ENCODE results near the gene TENM4. TPM values are rescaled to one million over a fixed set of nuclear protein-coding genes. Genes with fewer than 3 reads are reported as not detected.

TENM4 gene
- total and polyA plus RNA-seq, 10 of the 15 experiments (the other 5 are each of a cell fraction or from before 2014, with no cell fraction given), result 0.03 to 0.12 (median 0.06) TPM; not detected in 7

GRCh38 chr11:79084382-79084781 lies 356.4 kb downstream of the TENM4 start:
- Histone ChIP-seq H3K79me2 (ENCODE audit: control insufficient read depth, insufficient read depth, low read length) (no peaks in the 10 kb centered on the region), H3K4me1 (ENCODE audit: control insufficient read depth, insufficient read depth, low read length) (no peaks in the 10 kb centered on the region), H3K4me3 (no peak overlapping the region), H3K4me2 (ENCODE audit: control insufficient read depth, insufficient read depth) (no peak overlapping the region), H3K9me3 (replicated peaks; ENCODE audit: control insufficient read depth, insufficient read depth, low read length) (no peaks in the 10 kb centered on the region), H3K27me3 (replicated peaks in 1 of 2; ENCODE audit: control insufficient read depth in 2 of 2, insufficient read depth in 2 of 2, low read length in 1 of 2) (no peaks in the 10 kb centered on the region; a peak in 1 of 4 replicates), H4K20me1 (ENCODE audit: control insufficient read depth, insufficient read depth) (no peaks in the 10 kb centered on the region), H3K36me3 (ENCODE audit: control insufficient read depth in 2 of 2, insufficient read depth in 2 of 2, low read length in 1 of 2) (no peaks in the 10 kb centered on the region), H3K9ac (ENCODE audit: control insufficient read depth, insufficient read depth, low read length) (no peak overlapping the region), H3K27ac (ENCODE audit: control insufficient read depth, insufficient read depth) (no peak overlapping the region), H2AFZ (ENCODE audit: control insufficient read depth, low read depth, low read length) (no peak overlapping the region)
- in situ Hi-C loops (cut with MboI), result no loop called here
- no TSS peak for BruUV-seq (replicated peaks)
- ChIA-PET SMC1A (ENCODE audit: uncharacterized antibody, unreplicated experiment) (no interaction called here), RAD21 (ENCODE audit: unreplicated experiment) (no interaction called here), POLR2A (no interaction called here), CTCF (interaction anchor here (1.4 to 3.8 kb wide), 3 partner anchors 8 to 439 kb away, joined by 3 to 18 read pairs (median 4); no protein-coding TSS in a partner anchor)
- no peak for FAIRE-seq
- intact Hi-C loops (cut with micrococcal nuclease; ENCODE audit: unreplicated experiment), result no loop called here
- TF ChIP-seq WRNIP1 (IDR thresholded peaks at IDR 0.05; ENCODE audit: borderline replicate concordance, low read depth, low read length) (no peak), ESRRA (IDR thresholded peaks at IDR 0.05; ENCODE audit: low read length) (no peak), HDAC6 (IDR thresholded peaks at IDR 0.05; ENCODE audit: unreplicated experiment) (no peak), JUNB (IDR thresholded peaks at IDR 0.05) (no peak), IKZF1 (conservative IDR thresholded peaks at IDR 0.05) (no peak), BCLAF1 (IDR thresholded peaks at IDR 0.05) (no peak), JUND (IDR thresholded peaks at IDR 0.05; ENCODE audit: low read depth, low read length) (no peak), EP300 (IDR thresholded peaks at IDR 0.05; ENCODE audit: borderline replicate concordance in 1 of 2, control insufficient read depth in 1 of 2, low read depth in 2 of 2, low read length in 2 of 2) (no peak), RAD21 (IDR thresholded peaks at IDR 0.05; ENCODE audit: insufficient read depth, low read depth, low read length) (no peak), BMI1 (IDR thresholded peaks at IDR 0.05; ENCODE audit: borderline replicate concordance) (no peak), BHLHE40 (IDR thresholded peaks at IDR 0.05; ENCODE audit: borderline replicate concordance in 1 of 2, low read depth in 2 of 2, low read length in 1 of 2) (no peak), RFX5 (IDR thresholded peaks at IDR 0.05; ENCODE audit: low read depth, low read length) (no peak), ZNF207 (IDR thresholded peaks at IDR 0.05; ENCODE audit: borderline replicate concordance) (no peak), BACH1 (IDR thresholded peaks at IDR 0.05; ENCODE audit: borderline replicate concordance) (no peak), TCF7 (IDR thresholded peaks at IDR 0.05; ENCODE audit: borderline replicate concordance) (no peak), CBX5 (IDR thresholded peaks at IDR 0.05; ENCODE audit: low read depth) (no peak), ZBTB11 (CRISPR knock-in tag; IDR thresholded peaks at IDR 0.05) (no peak), ZNF622 (IDR thresholded peaks at IDR 0.05) (no peak)
- ATAC-seq, result no peak
- no peak for DNase-seq (ENCODE audit: low read depth, low spot score)
- WGBS (ENCODE audit: insufficient coverage, insufficient replicate concordance, low lambda C conversion rate, missing lambda C conversion rate), result 73% methylated on average over 5 of the region's 5 CpGs
